HG03103 (cell line): Measurements from ENCODE around the gene MTOR.

Experiments used
- ATAC-seq: cut with Tn5 transposase; IDR thresholded peaks from one replicate; pipeline ENCODE4 v1.9.1; 2021; ENCODE audit warnings: low read depth; ENCODE audit not compliant: unreplicated experiment

The MTOR gene

GRCh38 chr1:11229203-11229602, 33.1 kb downstream of the MTOR start:
- no peak for ATAC-seq

- no peak for ATAC-seq
Observed at GRCh38 chr1:11227106-11228077, 35.0 kb downstream of the MTOR start.

- ATAC-seq: no peak
Observed at GRCh38 chr1:11216074-11216473, 46.3 kb downstream of the MTOR start.

GRCh38 chr1:11215381-11216005, 46.9 kb downstream of the MTOR start:
- ATAC-seq: no peak

GRCh38 chr1:11214698-11215380, 47.5 kb downstream of the MTOR start:
- ATAC-seq: no peak

- no peak for ATAC-seq
Observed at GRCh38 chr1:11211925-11212587, 50.3 kb downstream of the MTOR start.

- ATAC-seq: no peak
Observed at GRCh38 chr1:11211461-11211860, 50.9 kb downstream of the MTOR start.

GRCh38 chr1:11207898-11208611, 54.3 kb downstream of the MTOR start:
- ATAC-seq: no peak

GRCh38 chr1:11204396-11205190, 57.8 kb downstream of the MTOR start:
- ATAC-seq: no peak

- ATAC-seq: no peak
Observed at GRCh38 chr1:11198851-11199594, 63.3 kb downstream of the MTOR start.

- no peak for ATAC-seq
Observed at GRCh38 chr1:11198257-11198656, 64.1 kb downstream of the MTOR start.

GRCh38 chr1:11197359-11197758, 65.0 kb downstream of the MTOR start:
- ATAC-seq: no peak

GRCh38 chr1:11196945-11197344, 65.4 kb downstream of the MTOR start:
- ATAC-seq: no peak

GRCh38 chr1:11194407-11195176, 67.8 kb downstream of the MTOR start:
- no peak for ATAC-seq

- ATAC-seq: no peak
Observed at GRCh38 chr1:11193376-11193775, 69.0 kb downstream of the MTOR start.

GRCh38 chr1:11188858-11189451, 73.4 kb downstream of the MTOR start, which contains the start of gene ANGPTL7:
ANGPTL7 (plus strand) TSS chr1:11189355; CDS start chr1:11189580, 225 bp downstream.
- no peak for ATAC-seq

GRCh38 chr1:11188381-11188780, 74.0 kb downstream of the MTOR start:
- ATAC-seq: no peak
